NCI-H1105 (cell line): ENCODE data around the gene LBP.
"Not testable (repeated sequence)": the region's sequence is repeated elsewhere in the genome, so short reads cannot be mapped to it uniquely, and the experiment has no call there.

Experiments
- DNase-seq: peaks from one replicate; lab custom pipeline; 2025; lab: John Stamatoyannopoulos, UW

Gene LBP

DNA sequence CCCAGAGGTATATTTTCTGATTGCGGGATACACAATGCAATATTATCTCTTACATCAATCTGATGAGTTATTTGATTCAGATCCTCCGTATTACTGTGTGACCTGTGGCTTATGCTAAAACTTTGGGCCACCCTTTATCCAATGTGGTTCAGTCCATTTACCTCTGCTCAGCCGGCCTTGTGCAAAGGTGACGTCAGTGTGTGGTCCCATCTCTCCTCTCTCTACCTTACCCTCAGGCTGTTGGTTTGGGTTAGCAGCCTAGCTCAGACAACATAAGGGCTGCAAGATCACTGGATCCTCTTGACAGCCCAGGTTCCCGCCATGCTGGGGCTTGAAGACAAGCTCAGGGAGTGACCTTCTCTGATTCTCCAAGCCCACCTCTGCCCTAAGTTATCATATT, 55.8 kb downstream of the LBP start:
- no peak for DNase-seq

GRCh38 chr20:38402816-38403215, 56.5 kb downstream of the LBP start:
- DNase-seq: no peak

- DNase-seq: no peak
Observed at GRCh38 chr20:38404016-38404415, 57.7 kb downstream of the LBP start.

- DNase-seq: no peak
Observed at GRCh38 chr20:38405132-38405531, 58.9 kb downstream of the LBP start.

- DNase-seq: no peak
Observed at GRCh38 chr20:38406476-38406875, 60.2 kb downstream of the LBP start.

DNA sequence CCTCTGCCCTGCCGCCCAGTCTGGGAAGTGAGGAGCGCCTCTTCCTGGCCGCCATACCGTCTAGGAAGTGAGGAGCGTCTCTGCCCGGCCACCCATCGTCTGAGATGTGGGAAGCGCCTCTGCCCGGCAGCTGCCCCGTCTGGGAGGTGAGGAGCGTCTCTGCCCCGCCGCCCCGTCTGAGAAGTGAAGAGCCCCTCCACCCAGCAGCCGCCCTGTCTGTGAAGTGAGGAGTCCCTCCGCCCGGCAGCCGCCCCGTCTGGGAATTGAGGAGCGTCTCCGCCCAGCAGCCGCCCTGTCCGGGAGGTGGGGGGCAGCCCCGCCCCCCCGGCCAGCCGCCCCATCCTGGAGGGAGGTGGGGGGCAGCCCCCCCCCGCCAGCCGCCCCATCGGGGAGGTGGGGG, 61.0 kb downstream of the LBP start:
- DNase-seq: no peak

GRCh38 chr20:38407822-38408221, 61.5 kb downstream of the LBP start:
- not testable (repeated sequence) for DNase-seq

GRCh38 chr20:38412877-38413577, 66.7 kb downstream of the LBP start:
- no peak for DNase-seq

GRCh38 chr20:38414769-38415450, 68.6 kb downstream of the LBP start:
- DNase-seq: no peak

- no peak for DNase-seq
Observed at GRCh38 chr20:38418509-38419204, 72.4 kb downstream of the LBP start.

GRCh38 chr20:38420388-38421085, 74.3 kb downstream of the LBP start:
- no peak for DNase-seq

DNA sequence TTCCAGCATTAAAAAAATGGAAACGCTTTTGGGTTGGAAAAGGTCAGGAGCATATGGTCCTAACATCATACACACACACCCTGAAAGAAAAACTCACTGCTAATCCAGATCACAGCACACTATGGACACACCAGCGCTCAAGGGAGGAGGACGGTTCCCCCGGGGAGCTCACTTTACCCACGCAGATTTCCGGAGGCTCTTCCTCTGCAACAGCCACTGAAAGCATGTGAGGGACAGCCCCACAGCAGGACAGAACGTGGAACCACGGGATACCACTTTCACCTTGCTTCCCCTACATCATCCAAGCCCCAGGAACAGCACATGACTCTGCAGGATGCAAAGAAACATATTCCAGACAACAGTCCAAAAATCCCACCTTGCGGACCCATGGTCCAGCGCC, 75.6 kb downstream of the LBP start:
- no peak for DNase-seq

GRCh38 chr20:38423541-38423940, 77.3 kb downstream of the LBP start:
- no peak for DNase-seq

DNA sequence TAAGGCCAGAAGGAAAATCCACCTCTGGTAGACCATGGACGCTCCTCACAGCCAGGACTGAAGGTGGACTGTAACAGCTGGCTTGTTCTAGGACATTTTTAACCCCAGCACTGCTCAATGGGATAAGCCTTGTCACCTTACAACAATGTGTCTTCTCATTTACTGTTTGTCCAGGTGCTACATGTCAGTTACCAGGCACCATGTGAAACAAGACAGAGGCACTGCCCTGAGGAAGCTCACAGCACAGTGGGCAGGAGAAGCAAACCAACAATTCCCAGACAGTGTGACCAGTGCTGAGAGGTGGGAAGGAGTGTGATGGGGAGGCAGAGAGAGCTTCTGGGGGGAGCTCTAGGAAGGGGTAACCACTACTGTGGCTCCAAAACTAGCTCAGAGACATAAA, 78.1 kb downstream of the LBP start:
- no peak for DNase-seq

- DNase-seq: no peak
Observed at GRCh38 chr20:38426006-38426897, 80.0 kb downstream of the LBP start.
